GM21515 (cell line): ENCODE data around the gene ZNF326.

Source experiments
- ATAC-seq: cut with Tn5 transposase; IDR thresholded peaks from one replicate; pipeline ENCODE4 v1.9.1; 2021; ENCODE audit not compliant: unreplicated experiment

The ZNF326 gene

DNA sequence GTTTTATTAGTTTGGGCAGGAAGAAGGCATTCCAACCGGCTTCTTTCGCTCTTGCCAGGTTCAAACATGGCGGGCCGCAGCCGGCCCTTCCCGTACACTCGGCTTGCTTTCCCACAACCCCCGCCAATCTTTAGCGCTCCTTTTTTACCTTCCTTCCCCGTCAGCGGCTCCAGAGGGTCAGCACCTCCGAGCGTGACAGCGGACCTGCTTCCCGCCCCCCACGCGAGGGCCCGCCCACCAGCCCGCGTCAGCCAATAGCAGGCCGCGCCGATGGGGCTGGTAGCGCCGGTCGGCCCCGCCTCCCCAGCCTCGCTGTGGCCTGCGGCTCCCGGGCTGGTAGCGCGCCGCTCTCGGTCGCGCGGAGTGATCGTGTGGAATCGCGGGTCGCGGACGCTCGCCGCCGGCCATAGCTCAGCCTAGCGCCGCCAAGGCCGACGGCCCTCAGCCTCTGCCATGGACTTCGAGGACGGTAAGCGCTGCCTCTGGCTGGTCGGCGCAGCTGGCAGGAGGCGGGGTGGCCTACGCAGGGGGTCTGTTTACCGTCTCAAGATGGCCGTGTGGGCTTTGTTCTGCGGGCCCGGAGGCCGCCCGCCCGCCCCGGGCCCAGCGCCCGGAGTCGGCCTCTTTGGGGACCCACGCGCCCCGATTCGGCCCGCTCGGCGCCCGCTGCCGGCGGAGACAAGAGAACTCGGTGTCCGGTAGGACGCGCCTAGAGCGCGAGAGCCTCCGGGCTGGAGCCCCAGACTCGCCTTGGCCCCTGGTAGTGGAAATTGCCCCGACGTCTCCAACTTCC, at the start of gene ZNF326:
Gene ZNF326, plus strand, starts transcription at position 306 of the 793 bp plus-strand sequence. Its CDS starts 148 bp downstream, at position 454.
- peak; percentile 98 for ATAC-seq

GRCh38 chr1:89945852-89946476, 48.9 kb upstream of the ZNF326 start:
- peak; percentile 84 for ATAC-seq

DNA sequence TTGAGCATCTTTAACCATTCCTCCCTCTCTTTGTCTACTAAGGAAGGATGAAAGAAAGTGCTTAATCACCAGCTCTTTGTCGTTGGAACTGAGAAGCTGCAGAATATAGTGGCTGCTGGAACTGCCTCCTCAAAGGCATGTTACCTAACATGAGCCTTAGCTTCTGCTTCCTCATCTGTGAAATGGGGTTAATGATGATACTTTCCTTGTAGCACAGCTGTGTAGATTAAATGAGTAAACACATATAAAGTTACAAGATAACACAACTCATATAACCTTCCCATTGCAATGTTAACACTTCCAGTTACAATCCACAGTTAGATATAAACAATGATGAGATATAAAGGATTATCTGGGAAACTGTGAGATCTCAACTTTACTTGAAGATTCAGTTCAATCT, 48.4 kb upstream of the ZNF326 start:
- ATAC-seq: no peak

DNA sequence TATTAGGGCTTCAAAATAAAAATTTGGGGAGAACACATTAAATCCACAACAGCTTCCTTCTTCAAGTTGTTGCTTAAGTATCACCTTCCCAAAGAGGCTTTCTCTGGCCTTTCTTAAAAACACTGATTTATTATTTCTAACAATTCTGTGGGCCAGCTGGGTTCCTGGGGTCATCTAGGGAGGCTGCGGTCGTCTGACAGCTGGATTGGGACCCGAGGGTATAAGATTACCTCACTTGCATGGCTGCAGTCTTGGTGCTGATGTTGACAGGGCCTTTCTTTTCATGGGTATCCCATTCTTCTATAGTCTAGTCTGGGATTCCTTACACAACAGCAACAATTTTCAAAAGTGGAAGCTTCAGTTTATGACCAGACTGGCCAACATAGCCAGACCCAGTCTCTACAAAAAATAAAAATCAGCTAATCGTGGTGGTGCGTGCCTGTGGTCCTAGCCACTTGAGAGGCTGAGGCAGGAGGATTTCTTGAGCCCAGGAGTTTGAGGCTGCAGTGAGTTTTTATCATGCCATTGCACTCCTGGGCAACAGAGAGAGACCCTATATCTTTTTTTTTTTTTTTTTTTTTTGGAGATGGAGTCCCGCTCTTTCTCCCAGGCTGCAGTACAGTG, 46.1 kb upstream of the ZNF326 start:
- no peak for ATAC-seq

DNA sequence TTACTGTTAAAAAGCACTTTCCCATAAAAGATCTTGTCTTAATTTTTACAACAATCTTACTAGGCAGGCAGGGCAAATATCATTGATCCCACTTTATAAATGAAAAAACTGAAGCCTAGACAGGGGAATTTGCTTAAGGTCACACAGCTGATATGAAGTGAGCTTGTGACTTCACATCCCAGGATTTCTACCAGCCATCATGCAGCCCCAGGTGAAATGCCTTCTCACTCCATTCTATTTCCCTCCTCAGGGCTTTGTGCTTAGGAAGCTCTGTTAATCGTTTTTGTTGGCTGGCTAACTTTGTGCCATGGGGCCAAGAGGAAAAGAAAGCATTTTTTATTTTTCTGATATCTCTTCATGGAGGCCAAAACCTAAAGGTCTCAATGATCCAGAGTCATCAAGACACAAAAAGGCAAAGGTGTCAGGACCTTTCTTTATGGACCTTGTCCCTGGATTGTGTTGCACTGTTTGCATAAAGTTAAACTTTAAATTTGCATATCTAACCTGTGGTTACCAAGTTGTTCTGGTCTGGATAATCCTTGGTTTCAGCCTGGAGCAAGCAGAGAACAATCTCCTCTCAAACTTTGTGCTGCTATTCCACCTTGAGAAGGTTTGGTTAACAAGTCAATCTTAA, 44.8 kb upstream of the ZNF326 start:
- ATAC-seq: no peak

DNA sequence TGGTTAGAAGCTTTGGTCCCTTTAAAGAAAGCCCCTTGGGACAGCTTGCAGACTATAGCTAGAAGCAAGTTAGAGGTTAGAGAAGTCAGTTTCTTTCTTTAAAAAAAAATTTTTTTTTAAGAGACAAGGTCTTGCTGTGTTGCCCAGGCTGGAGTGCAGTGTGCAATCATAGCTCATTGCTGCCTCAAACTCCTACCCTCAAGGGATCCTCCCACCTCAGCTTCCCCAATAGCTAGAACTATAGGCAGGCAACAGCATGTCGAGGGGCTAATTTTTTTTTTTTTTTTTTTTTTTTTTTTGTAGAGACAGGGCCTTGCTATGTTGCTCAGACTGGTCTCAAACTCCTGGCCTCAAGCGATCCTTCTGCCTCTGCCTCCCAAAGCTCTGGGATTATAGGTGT, 44.2 kb upstream of the ZNF326 start:
- ATAC-seq: no peak

DNA sequence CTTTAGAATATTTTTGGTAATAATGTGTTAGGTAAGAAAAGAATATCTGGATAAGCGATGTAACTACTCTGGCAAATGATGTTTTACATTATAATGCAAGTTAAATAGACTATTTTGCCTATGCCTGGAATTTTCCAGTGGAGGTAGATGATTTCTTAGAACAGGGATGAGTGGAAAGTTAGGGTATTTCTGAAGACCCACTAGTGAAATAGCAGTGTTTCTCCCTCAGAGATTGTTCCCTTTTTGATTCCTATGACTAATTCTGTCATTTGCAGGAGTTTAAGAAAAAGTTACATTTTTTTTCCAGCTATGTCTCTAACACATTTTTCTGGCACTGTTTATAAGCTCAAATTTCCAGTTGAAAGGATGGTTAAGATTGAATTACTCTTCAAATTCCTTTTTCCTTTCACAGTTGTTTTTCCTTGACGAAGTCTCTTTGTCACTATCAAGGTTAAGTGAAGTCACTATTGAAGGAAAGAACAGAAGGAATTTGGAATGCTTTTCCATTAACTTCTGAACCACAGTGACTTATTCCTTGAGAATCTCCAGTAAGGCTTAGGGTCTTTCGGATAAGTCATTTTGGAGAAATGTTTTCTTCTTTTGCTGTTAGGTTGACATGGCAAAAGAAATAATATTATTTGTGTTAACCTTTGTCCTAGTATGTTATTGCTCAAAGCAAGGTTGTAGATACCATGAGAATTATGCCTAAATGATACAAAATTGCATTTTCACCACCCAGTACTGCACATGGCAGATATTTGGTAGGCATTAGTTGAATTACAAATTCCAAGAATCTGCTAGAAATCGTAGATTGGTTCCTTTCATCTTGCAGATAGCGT, 42.9 kb upstream of the ZNF326 start:
- no peak for ATAC-seq

DNA sequence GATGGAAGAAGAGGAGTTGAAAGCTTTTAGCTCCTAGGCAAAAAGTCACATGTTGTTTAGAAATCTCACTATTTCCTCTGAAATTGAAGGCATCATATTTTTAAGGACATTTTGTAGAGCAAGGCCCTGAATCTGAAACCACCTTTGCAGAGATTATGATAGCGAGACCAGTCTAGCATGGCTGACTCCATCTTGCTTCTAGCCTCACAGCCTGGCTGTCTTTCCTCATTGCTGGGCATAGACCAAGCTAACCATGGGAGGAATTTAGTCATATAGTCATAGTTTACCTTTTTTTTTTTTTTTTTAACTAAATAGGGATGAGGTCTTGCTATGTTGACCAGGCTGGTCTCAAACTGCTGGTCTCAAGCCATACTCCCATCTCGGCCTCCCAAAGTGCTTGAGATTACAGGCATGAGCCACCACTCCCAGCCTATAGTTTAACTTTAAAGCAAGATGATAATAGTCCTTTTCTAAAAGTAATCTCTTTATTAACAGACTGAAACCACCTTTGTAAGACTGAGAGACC, 42.2 kb upstream of the ZNF326 start:
- no peak for ATAC-seq

- ATAC-seq: no peak
Measured at GRCh38 chr1:89953131-89953626, 41.7 kb upstream of the ZNF326 start.

DNA sequence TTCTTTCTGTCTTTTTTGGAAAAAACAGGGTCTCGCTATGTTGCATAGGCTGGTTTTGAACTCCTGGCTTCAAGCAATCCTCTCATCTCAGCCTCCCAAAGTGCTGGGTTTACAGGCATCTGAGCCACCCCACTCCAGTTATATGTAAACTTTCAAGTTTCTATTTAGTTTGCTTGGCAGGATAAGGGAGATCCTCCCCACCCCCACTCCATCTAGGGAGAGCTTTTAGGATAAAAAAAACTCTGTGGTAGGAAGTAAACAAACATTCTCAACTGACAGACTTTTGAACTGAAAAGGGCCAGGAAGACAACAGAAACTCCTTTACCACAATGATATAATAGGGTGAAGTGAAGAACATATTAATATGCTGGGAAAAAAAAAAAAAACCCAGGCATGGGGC, 41.0 kb upstream of the ZNF326 start:
- no peak for ATAC-seq

DNA sequence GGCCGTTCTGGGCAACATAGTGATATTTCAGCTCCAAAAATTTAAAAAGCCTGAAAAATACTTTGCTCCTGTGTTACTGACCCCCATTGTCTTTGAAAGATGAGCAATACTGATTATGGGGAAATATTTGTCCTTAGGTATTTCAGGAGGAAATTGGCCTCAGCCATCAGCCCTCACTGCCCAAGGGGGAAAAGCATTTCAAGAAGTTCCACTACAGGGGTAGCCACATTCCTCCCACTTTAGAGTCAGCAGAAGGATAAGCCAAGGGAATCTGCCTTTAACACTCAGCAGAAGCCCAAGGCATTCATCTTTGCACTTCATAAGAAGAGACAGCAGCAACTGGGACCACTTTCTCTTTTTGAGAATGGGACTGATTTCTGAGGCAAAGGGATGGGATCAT, 40.5 kb upstream of the ZNF326 start:
- ATAC-seq: no peak

DNA sequence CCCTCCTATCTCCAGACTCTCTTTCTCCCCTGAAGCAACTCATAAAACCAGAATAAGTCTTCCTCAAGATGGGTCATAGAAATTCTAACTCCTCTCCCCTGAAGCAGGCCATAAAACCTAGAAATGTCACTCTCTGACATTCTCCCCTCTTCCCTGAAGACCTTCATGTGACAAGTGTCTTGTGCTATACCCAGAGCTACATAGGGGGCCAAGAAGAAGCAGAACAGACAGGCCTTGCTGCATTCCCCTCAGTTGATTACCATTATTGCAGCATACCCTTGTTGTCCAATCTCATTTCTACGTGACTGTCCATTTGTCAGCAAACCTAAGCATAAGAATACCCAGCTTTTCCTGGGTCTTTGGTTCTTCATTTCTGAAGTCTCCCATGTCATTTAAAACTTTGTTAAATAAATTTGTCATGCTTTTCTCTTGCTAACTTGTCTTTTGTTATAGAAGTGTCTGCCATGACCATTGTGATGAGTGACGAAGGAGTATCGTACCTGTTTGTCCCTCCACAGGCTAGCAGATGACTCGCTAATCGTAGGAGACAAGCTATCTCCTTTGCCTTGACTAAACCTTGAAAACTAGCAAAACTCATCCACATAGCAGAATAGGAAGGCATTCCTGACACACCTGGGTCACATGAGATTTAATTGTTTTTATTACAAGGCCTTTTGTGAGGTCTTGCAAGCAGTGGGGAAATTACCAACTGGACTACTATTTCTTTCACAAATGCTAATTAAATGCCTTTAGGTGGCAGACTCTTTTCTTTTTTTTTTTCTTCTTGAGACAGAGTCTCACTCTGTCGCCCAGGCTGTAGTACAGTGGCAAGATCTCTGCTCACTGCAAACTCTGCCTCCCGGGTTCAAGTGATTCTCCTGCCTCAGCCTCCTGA, 39.4 kb upstream of the ZNF326 start:
- ATAC-seq: no peak

DNA sequence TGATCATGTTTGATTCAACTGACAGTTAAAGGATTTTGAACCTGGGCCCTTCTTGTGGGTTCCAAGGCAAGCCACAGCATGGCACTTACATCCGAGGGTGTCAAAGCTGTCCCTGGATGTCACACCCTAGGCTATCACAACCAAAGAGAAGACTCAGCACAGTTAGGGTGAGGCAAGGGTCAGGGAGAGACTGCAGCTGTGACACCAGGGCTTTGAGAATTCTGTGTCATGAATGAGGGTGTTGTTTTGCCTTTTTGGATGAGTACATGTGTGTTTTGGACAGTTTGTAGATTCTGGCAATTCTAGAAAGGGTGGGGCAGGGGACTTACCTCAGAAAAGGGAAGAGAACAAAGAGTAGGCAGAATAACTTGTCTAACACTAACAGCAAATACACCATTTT, 37.8 kb upstream of the ZNF326 start:
- ATAC-seq: no peak

GRCh38 chr1:89958851-89959654, 35.9 kb upstream of the ZNF326 start:
- ATAC-seq: no peak

GRCh38 chr1:89959719-89960118, 35.2 kb upstream of the ZNF326 start:
- ATAC-seq: no peak

- ATAC-seq: no peak
Measured at GRCh38 chr1:89962024-89962741, 32.7 kb upstream of the ZNF326 start.

DNA sequence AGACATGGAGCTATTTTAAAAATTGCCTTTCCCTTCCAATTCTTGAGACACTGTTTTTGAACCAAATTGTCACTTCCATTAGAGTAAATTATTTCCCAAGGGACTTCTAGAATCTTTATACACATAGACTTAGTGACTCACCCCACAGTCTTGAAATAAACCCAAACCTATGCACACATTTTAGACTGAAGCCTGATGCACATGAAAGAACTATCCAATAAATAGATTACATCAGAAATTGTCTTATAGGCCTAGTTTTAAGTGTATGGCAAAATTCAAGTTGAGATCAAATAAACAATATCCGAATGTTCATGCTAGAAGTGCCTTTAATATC, 32.2 kb upstream of the ZNF326 start:
- ATAC-seq: no peak

DNA sequence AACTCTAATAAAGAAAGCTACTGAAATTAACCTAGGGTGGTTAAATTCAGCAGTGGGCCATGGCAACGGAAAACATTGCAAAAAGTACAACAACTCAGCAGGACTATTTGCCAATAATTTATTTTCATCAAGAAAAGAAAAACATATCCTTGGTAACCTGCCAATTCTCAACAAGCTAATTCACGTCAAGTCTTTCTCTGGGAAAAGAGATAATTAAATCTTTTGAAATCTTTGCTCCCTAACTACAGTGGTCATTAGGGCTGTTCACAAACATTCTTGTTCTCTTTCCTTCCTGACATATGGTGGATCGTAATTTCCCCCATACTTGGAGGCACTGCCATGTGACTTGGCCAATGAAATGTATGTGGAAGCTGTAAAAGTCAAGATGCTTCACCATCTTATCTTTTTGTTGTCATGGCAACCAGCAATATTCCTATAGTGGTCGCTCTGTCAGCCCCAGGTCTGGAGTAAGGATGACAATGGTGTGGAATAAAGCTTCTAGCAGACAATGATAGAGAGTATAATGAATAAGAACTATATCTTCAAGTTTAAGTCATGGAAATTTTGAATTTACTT, 29.6 kb upstream of the ZNF326 start:
- ATAC-seq: no peak
